ENCODE results near the gene SMYD4.
"Not testable (repeated sequence)": the region's sequence is repeated elsewhere in the genome, so short reads cannot be mapped to it uniquely, and the experiment has no call there.

SMYD4 gene

DNA sequence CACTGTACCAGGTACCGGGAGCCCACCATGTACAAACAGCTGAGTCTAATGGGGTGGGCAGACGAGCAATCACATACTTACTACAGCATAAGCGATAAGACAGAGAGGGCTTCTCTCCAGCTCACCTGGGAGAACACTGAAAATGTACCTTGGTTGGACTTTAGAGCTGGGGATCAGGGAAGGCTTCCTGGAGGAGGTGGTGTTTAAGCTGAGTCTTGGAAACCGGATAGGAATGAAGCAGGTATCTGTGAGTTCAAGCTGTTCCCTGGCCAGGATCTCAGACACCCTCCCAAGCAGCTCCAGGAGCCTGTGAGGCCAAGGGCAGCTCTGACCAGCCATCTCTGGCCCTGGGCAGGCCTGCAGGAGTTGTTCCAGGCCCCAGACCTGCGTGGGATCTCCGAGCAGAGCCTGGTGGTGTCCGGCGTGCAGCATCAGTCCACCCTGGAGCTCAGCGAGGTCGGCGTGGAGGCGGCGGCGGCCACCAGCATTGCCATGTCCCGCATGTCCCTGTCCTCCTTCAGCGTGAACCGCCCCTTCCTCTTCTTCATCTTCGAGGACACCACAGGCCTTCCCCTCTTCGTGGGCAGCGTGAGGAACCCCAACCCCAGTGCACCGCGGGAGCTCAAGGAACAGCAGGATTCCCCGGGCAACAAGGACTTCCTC is 75.8 kb downstream of the SMYD4 start:
- no peak for DNase-seq

DNA sequence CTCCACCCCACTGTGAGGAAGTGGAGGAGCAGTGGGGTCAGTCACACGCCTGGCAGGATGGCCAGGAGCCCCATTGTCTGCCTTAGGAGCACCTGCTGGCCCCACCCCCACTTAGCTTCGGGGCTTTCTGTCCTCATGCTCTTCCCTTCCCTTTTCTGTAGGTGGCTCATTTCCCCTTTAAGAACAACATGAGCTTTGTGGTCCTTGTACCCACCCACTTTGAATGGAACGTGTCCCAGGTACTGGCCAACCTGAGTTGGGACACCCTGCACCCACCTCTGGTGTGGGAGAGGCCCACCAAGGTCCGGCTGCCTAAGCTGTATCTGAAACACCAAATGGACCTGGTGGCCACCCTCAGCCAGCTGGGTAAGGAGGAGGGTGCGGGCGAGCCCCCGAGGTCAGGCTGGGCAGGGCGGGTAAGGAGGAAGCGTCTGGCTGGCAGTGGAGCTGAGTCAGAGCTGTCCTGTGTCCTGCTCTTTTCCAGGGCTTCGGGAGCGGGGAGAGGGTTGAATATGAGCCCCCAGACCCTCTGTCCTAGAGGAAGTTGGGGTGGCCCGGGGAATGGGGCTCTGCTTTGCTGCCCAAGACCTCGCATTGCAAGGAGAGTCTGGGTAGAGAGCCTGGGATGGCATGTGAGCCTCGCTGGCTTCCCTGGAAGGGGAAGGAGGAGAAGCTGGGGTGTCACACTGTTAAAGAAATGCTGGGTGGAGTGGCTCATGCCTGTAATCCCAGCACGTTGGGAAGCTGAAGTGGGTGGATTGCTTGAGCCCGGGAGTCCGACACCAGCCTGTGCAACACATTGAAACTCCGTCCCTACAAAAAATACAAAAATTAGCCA is 77.1 kb downstream of the SMYD4 start:
- peak; percentile 40 for DNase-seq

GRCh38 chr17:1750628-1751027 is 79.1 kb downstream of the SMYD4 start:
- DNase-seq, result no peak

DNA sequence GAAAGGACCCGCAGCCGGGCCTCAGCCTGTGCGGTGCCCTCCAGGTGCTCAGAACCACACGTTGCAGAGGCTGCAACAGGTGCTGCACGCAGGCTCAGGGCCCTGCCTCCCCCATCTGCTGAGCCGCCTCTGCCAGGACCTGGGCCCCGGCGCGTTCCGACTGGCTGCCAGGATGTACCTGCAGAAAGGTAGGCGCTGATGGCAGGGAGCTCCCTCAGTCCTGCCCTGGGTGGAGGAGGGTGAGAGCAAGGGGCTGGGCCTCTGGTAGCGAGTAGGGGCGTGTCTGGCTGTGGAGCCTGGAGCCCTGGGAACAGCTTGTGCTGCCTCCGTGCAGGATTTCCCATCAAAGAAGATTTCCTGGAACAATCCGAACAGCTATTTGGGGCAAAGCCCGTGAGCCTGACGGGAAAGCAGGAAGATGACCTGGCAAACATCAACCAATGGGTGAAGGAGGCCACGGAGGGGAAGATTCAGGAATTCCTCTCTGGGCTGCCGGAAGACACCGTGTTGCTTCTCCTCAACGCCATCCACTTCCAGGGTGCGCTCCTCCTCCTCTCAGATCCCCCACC is 82.6 kb downstream of the SMYD4 start:
- DNase-seq, result no peak

DNA sequence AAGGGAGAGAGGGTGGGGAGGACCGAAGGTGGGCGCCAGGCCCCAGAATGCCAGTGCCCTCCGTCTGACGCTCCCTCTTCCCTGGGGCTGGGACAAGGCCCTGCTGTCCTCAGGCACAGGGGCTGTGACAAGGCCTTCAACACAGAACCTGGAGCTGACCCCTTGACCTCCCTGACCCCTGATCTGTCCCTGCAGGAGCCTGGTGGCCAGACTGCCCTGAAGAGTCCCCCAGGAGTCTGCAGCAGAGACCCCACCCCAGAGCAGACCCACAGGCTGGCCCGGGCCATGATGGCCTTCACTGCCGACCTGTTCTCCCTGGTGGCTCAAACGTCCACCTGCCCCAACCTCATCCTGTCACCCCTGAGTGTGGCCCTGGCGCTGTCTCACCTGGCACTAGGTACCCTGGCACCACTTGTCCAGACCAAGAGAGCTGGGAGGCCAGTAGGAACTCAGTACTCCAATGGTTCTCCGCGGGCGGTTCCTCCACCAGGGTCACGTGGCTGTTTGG is 84.1 kb downstream of the SMYD4 start:
- no peak for DNase-seq

GRCh38 chr17:1744551-1745512 is 84.9 kb downstream of the SMYD4 start:
- DNase-seq, result no peak

GRCh38 chr17:1743088-1743439 is 86.6 kb downstream of the SMYD4 start:
- DNase-seq, result no peak

DNA sequence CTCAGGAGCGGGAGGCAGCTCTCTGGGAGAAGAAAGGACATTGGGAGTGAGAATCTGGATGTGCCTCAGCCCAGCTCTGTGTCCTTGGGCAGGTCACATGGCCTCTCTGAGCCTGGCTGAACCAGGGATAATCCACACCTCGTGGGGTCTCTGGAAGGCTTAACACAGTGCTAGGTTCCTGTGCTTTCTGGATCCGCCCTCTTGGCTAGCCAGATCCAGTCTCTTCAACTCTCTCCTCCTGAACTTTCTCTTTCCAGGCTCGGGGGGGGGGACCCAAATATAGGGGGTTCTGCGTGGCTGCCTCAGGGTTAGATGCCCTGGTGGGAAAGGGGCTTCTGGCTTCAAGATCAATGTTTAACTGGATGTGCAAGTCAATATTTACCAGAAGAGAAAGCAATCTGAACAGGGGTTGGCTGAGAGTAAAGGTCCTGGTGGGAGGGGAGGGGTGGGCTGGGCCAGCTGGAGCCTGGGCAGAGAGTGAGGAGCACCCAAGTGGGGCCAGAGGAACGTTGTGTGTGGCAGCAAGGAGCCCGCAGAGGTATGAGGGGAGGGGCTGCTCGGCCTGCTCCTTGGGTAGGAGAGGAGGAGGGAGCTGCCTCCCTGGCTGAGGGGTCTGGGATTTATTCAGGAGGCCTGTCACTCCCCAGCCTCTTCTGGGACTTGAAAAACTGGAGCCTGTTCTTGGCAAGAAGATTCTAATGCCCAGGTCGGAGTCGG is 87.2 kb downstream of the SMYD4 start, which contains the start of gene SERPINF2:
SERPINF2 (plus strand) TSS at position 501 of the 717 bp plus-strand sequence. CDS start 2,125 bp downstream, outside the sequence.
- DNase-seq, result no peak

DNA sequence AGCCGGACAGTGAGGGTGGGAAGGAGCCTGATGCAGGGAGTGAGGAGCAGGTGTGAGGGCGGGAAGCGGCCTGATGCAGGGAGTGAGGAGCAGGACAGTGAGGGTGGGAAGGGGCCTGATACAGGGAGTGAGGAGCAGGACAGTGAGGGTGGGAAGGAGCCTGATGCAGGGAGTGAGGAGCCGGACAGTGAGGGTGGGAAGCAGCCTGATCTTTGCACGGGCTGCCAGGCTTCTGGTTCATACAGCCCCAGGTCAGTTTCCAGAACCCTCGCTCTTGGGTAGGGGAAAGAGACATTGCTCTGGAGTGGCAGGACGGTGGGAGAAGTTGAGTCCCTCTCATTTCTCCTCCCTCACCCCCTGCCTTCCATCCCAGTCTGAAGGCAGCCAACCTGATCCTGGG is 87.8 kb downstream of the SMYD4 start:
- not testable (repeated sequence) for DNase-seq

DNA sequence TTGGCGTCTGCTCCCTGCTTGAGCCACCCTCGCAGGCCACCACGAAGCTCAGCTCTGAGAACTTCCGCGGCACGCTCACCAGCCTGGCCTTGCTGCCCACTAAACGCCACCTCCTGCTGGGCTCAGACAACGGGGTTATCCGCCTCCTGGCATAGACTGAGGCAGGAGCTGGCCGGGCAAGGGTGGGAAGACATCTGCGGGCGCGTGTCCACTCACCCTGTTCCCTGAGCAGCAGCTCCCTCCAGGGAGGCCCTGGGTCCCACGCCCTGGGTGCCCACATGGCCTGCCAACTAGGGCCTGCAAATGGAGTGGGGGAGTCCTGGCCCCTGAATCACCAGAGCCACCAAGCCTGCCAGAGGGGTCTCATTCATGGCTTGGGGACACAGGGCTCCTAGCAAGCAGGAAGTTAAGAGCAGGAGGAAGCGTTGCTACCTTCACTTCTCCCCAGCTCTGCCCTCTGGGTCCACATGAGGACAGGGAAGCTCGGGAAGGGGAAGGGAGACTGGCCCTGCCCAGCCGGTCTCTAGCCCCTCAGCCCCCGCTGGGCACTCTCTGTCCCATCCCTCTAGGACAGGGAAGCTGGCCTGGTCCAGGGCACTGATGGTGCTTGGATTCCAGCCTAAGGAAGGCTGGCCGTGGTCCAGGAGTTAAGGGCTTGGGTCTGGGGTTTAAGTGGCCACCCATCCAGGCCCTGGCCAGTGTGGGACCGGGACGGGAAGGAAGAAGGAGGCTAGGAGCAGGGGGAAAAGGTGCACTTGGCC is 92.0 kb downstream of the SMYD4 start:
- no peak for DNase-seq

GRCh38 chr17:1736348-1737281 is 93.1 kb downstream of the SMYD4 start:
- DNase-seq, result peak; percentile 51

DNA sequence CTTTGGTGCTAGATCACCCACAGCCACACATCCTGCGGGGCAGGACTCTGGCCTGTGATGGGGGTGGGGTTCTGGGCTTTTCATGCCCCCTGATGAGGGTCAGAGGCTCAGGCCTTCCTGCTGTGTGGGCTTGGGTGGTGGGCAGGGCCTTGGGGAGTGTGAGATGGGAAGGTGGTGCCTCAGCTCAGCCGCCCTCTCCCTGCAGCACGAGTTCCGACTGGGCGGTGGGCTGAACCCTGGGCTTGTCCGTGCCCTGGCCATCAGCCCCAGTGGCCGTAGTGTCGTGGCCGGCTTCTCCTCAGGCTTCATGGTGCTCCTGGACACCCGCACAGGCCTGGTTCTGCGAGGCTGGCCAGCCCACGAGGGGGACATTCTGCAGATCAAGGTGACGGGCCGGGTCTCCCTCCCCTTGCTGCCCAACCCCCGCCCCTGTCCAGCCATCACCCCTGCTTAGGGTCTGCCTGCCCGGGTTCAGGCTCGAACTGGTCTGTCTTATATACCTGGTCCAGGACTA is 93.8 kb downstream of the SMYD4 start:
- no peak for DNase-seq

- no peak for DNase-seq
Observed at GRCh38 chr17:1735418-1735817, 94.3 kb downstream of the SMYD4 start.

DNA sequence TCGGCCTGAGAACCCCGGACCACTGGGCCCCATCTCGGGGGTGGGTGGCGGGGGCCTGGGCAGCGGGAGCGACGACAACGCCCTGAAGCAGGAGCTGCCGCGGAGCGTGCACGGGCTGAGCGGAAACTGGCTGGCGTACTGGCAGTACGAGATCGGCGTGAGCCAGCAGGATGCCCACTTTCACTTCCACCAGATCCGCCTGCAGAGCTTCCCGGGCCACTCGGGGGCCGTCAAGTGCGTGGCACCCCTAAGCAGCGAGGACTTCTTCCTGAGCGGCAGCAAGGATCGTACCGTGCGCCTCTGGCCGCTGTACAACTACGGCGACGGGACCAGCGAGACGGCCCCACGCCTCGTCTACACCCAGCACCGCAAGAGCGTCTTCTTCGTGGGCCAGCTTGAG is 95.9 kb downstream of the SMYD4 start:
- no peak for DNase-seq

DNA sequence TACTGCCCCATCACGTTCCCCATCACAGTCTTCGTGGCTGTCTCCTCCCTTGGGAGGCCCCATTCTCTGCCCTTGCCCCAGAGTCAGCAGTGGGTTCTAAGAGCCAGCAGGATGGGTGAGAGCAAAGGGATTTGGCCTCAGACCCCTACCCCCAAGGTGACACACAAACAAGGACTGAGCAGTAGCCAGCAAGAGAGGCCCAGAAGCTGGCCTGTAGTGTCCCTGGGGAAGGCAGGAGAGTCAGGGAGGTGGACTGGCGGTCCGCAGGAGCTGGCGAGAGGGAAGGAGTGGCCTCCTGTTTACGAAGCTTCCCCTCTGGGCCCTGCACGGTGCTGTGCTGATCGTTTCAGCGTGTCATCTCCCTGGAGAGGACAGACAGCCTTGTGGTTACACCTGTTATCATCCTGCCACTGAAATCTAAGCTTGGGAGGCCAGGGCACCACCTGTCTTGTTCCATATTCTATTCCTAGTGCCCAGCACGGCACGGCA is 96.8 kb downstream of the SMYD4 start:
- no peak for DNase-seq

DNA sequence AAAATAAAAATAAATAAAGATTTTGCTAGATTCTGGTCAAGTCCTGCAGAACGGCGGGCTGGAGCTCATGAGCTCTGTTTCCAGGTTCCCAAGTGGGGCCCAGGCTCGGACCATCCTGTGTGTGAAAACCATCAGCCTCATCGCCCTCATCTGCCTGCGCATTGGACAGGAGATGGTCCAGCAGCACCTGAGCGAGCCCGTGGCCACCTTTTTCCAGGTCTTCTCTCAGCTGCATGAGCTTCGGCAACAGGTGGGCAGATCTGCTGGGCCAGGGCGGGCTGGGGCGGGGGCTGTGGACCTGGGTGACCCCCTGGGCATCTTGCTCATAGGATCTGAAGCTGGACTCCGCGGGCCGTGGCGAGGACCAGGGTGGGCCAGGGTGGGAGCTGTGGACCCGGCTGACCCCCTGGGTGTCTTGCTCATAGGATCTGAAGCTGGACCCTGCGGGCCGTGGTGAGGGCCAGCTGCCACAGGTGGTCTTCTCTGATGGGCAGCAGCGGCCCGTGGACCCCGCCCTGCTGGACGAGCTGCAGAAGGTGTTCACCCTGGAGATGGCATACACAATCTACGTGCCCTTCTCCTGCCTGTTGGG is 97.4 kb downstream of the SMYD4 start:
- no peak for DNase-seq

DNA sequence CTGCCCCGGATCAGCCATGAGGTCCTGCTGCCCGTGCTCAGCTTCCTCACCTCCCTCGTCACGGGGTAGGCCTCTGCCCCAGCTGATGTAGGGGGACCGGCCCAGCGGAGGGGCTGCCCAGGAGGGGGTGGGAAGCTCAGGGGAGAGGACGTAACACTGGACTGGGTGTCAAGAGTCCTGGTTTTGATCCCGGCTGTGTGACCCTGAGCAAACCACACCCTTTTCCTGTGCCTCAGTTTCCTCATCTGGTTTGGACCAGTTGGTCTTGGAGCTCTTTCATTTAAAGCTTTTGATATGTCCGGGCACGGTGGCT is 98.6 kb downstream of the SMYD4 start:
- DNase-seq, result no peak

GRCh38 chr17:1730326-1731193 is 99.1 kb downstream of the SMYD4 start:
- DNase-seq, result peak; percentile 44

Data from MV-4-11 (cell line).